Activated T-cell treated with anti-CD3 and anti-CD28 coated beads for 48 hours (primary cell): Measurements from ENCODE around the gene STX12.
"Not testable (repeated sequence)": the region's sequence is repeated elsewhere in the genome, so short reads cannot be mapped to it uniquely, and the experiment has no call there.

Experiments used
- DNase-seq: peaks from one replicate; pipeline ENCODE4 v3.0.0-alpha.2; 2020; ENCODE audit warnings: low read depth

Gene STX12

DNA sequence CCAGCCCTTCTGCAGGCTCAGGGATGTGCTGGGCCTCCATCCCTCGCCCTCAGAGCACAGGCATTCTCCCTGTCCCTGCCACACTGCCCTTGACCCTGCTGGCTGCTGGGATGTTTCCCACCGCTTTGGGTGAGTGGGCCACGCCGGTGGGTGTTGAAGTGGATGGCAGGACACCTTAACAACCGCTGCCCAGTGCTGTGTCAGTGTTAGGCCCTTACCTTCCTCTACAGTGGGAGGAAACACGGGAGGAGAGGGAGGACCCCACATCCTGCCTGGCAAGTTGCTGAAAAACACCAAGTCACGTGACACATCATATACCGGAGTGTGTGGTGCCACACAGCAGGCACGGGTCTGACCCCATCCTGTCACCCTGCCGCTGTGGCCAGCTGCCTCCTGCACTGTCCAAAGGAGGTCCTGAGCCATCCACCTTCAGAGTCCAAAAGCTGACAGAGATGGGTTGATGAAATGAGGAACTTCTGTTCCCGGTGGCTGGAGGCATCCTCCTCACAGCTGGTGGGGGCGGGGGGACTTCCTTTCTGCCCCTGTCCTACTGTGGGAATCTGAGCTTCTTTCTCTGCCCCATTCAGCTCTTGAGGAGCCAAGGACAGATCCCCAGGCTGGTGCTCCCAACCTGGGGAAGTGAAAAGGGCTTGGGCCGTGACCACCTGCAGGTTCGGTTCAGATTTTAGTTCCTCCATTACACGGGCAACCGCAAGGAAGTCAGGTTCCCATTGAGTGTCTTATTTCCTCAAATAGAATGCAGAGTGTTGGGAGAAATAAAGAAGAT is 96.1 kb downstream of the STX12 start:
- no peak for DNase-seq

DNA sequence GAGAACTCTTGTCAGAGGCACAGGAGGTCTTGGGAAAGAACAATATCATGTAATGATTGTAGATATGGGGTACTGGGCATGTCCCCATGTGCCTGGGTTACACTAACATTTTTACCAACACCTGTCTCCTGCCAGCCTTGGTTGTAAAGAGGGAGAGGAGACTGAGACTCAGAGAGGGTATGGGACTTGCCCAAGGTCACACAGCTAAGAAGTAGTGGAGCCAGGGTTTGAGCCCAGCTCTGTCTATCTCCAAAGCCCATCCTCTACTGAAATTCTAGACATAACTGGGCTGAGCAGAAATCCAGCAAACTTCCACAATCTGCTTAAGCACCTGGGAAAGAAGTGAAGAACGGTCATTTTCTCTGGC is 96.7 kb downstream of the STX12 start:
- no peak for DNase-seq

DNA sequence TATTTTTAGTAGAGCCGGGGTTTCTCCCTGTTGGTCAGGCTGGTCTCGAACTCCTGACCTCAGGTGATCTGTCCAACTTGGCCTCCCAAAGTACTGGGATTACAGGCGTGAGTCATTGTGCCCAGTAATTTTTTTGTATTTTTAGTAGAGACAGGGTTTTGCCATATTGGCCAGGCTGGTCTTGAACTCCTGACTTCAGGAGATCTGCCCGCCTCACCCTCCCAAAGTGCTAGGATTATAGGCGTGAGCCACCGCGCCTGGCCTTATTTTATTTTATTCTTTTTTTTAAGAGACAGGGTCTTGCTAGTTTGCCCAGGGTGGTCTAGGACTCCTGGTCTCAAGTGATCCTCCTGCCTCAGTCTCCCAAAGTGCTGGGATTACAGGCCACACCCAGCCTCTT is 98.1 kb downstream of the STX12 start:
- not testable (repeated sequence) for DNase-seq

DNA sequence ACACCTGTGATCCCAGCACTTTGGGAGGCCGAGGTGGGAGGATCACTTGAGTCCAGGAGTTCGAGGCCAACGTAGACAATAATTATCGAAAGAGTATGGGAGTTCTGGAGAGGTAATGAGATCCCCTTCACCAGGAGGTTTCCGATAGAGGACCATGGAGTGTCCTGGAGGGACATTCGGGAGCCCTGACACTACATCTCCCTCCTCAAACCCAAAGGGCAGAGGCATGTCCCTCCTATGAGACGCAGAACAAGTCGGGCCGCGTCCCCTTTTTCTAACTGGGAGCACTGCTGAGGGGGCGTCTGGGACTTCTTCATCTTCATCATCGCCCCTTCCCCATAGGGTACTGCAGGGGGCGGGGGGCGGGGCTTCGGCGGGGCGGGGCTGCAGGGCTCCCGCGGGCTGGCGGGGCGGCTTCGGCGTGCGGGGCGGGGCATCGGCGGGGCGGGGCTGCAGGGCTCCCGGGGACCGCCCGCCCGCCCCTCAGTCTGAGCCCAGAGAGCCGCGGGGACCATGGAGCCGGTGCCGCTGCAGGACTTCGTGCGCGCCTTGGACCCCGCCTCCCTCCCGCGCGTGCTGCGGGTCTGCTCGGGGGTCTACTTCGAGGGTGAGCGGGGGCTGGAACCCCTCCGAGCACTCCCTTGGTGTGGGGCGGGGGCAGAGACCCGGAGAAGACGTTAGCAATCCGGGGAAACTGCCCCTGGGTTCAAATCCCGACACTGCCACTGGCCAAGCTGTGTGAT is 99.2 kb downstream of the STX12 start, which contains the start of gene THEMIS2:
TSS of gene THEMIS2 (plus strand) at position 486 of the 743 bp plus-strand sequence. CDS start at position 514, 28 bp downstream.
- peak; percentile 80 for DNase-seq

- DNase-seq: no peak
These were observed 100.0 kb downstream of the STX12 start for GRCh38 chr1:27872802-27873551.

DNA sequence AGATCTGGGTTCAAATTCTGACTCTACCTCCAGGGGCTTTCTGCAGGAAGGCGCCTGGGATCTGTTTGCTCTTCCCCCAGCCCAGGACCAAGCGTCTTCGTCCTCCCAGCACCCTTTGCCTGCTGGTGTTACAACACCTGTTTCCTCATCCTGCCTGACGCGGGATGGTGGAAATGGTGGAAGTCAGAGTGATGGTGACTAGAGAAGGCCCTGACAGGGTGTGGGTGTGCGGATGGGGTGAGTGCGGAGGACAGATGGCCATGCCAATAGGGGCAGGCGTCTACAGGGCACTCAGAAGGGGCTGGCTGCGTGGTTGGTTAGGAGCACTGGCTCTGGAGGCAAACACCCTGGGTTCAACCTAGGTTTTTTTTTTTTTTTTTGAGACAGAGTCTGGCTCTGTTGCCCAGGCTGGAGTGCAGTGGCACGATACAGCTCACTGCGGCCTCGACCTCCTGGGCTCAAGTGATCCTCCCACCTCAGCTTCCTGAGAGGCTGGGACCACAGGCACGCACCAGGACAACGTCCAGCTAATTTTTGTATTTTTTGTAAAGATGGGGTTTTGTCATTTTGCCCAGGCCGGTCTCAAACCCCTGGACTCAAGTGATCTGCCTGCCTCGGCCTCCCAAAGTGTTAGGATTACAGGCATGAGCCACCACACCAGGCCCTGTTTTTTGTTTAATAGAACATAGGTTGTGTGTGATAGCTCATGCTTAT is 100.8 kb downstream of the STX12 start:
- no peak for DNase-seq
